Sciatic nerve (tissue), 2 donors: ENCODE data around the gene TRA2B. TPM values are rescaled to one million over a fixed set of nuclear protein-coding genes. Genes with fewer than 3 reads are reported as not detected.

Source experiments
- ATAC-seq: fragments of 200-7000 bp; cut with Tn5 transposase; one replicate; pipeline ENCODE4 v1.9.1; 2020; ENCODE audit warnings: mild to moderate bottlenecking, moderate library complexity
- DNase-seq: peaks from one replicate; pipeline ENCODE4 v3.0.0-alpha.2; 2020; ENCODE audit warnings: low spot score
- intact Hi-C: fragments of 100-400 bp; cut with DNase I; formaldehyde crosslinking; loops from one replicate; pipeline ENCODE4 v1.14.2; 2022
- total RNA-seq: library from RNA; stranded (reverse); fragmentation: NEBNext Ultra II Directional; extraction: Animal tissue kit (Norgen Biotek cat#: 25700); gene quantifications from one replicate; pipeline ENCODE4 v1.2.1, GENCODE V29; 2021
- donor health status: DM: no; HTN: no; CAD: no.
- donor health status: DM: no; HTN: no; CAD: no.

TRA2B gene
- total RNA-seq, 1 donor from 2014 or later, result 104 TPM

GRCh38 chr3:185959609-185960521, 22.1 kb upstream of the TRA2B start:
- no peak for DNase-seq
- ATAC-seq, result peak; percentile 79
- intact Hi-C loops, result no loop called here

GRCh38 chr3:185958626-185959025, 20.8 kb upstream of the TRA2B start:
- intact Hi-C loops, result no loop called here
- no peak for DNase-seq
- no peak for ATAC-seq

GRCh38 chr3:185956244-185956643, 18.4 kb upstream of the TRA2B start:
- DNase-seq, result no peak
- no peak for ATAC-seq
- intact Hi-C loops, result no loop called here

GRCh38 chr3:185954366-185954723, 16.5 kb upstream of the TRA2B start:
- DNase-seq, result no peak
- no peak for ATAC-seq
- intact Hi-C loops, result no loop called here

- ATAC-seq (no peak), DNase-seq (no peak)
- intact Hi-C loops, result no loop called here
Observed at GRCh38 chr3:185950728-185951127, 12.9 kb upstream of the TRA2B start.

GRCh38 chr3:185949515-185949914, 11.7 kb upstream of the TRA2B start:
- DNase-seq, result no peak
- intact Hi-C loops, result loop anchor here (10.0 kb wide), 1 partner anchor 285 kb away; no protein-coding TSS in a partner anchor
- ATAC-seq, result no peak

GRCh38 chr3:185948292-185948691, 10.5 kb upstream of the TRA2B start:
- DNase-seq, result no peak
- intact Hi-C loops, result loop anchor here (10.0 kb wide), 1 partner anchor 283 kb away; no protein-coding TSS in a partner anchor
- ATAC-seq, result no peak

- intact Hi-C loops, result loop anchor here (10.0 kb wide), 1 partner anchor 279 kb away; no protein-coding TSS in a partner anchor
Observed at GRCh38 chr3:185943760-185944106, 5.9 kb upstream of the TRA2B start.

GRCh38 chr3:185942907-185943759, 5.3 kb upstream of the TRA2B start:
- intact Hi-C loops, result loop anchor here (10.0 kb wide), 1 partner anchor 278 kb away; no protein-coding TSS in a partner anchor
- ATAC-seq (peak; percentile 93), DNase-seq (peak; percentile 86)

More at GRCh38 chr3:185943760-185944106, 5.9 kb upstream of the TRA2B start:
- ATAC-seq, result no peak
- no peak for DNase-seq

GRCh38 chr3:185942396-185942795, 4.6 kb upstream of the TRA2B start:
- DNase-seq, result no peak
- no peak for ATAC-seq
- intact Hi-C loops, result loop anchor here (10.0 kb wide), 1 partner anchor 278 kb away; no protein-coding TSS in a partner anchor

- no peak for ATAC-seq
- DNase-seq, result no peak
- intact Hi-C loops, result loop anchor here (10.0 kb wide), 1 partner anchor 276 kb away; no protein-coding TSS in a partner anchor
Observed at GRCh38 chr3:185940951-185941350, 3.1 kb upstream of the TRA2B start.

GRCh38 chr3:185939721-185940120, 1.9 kb upstream of the TRA2B start:
- intact Hi-C loops, result loop anchor here (10.0 kb wide), 1 partner anchor 275 kb away; no protein-coding TSS in a partner anchor
- ATAC-seq (no peak), DNase-seq (no peak)

GRCh38 chr3:185936814-185937688, 763 bp downstream of the TRA2B start:
- ATAC-seq, result peak; percentile 88
- peak; percentile 93 for DNase-seq
- intact Hi-C loops, result no loop called here

- no peak for ATAC-seq
- intact Hi-C loops, result no loop called here
- DNase-seq, result no peak
Observed at GRCh38 chr3:185936273-185936629, 1.6 kb downstream of the TRA2B start.

GRCh38 chr3:185935465-185936272, 2.1 kb downstream of the TRA2B start:
- ATAC-seq, result no peak
- DNase-seq, result no peak
- intact Hi-C loops, result no loop called here

GRCh38 chr3:185934767-185935464, 2.9 kb downstream of the TRA2B start:
- DNase-seq, result no peak
- no peak for ATAC-seq
- intact Hi-C loops, result no loop called here

GRCh38 chr3:185934174-185934557, 3.6 kb downstream of the TRA2B start:
- no peak for ATAC-seq
- DNase-seq, result no peak
- intact Hi-C loops, result no loop called here
